PC-9 (cell line): Measurements from ENCODE around the gene ITGA2B.
"Not testable (repeated sequence)": the region's sequence is repeated elsewhere in the genome, so short reads cannot be mapped to it uniquely, and the experiment has no call there.

Experiments
- EZH2 ChIP-seq: fragments of 200-600 bp; sonication (generic); IDR thresholded peaks from 2 replicates; pipeline ENCODE4 v1.8.0; 2017; ENCODE audit warnings: antibody characterized with exemption, low read depth
- TF ChIP-seq, protein P1 (sequence below): fragments of 200-600 bp; sonication (generic); conservative IDR thresholded peaks from 2 replicates; pipeline ENCODE4 v1.6.1; 2017; ENCODE audit warnings: mixed run types, antibody characterized with exemption, mild to moderate bottlenecking, moderate library complexity

DNA sequence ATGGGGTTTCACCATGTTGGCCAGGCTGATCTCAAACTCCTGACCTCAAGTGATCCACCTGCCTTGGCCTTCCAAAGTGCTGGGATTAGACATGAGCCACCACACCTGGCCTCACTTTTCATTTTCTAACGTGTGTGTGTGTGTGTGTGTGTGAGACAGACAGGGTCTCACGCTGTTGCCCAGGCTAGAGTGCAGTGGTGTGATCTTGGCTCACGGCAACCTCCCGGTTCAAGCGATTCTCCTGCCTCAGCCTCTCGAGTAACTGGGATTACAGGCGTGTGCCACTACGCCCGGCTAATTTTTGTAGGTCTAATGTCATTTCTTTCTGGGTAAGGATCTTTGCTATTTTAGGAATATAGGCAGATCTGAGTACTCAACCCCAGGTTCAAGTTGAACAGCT, 4.7 kb upstream of the ITGA2B start:
- not testable (repeated sequence) for TF ChIP-seq EZH2
- TF ChIP-seq, protein P1, sequence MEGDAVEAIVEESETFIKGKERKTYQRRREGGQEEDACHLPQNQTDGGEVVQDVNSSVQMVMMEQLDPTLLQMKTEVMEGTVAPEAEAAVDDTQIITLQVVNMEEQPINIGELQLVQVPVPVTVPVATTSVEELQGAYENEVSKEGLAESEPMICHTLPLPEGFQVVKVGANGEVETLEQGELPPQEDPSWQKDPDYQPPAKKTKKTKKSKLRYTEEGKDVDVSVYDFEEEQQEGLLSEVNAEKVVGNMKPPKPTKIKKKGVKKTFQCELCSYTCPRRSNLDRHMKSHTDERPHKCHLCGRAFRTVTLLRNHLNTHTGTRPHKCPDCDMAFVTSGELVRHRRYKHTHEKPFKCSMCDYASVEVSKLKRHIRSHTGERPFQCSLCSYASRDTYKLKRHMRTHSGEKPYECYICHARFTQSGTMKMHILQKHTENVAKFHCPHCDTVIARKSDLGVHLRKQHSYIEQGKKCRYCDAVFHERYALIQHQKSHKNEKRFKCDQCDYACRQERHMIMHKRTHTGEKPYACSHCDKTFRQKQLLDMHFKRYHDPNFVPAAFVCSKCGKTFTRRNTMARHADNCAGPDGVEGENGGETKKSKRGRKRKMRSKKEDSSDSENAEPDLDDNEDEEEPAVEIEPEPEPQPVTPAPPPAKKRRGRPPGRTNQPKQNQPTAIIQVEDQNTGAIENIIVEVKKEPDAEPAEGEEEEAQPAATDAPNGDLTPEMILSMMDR: not testable (repeated sequence)
